ENCODE results near the gene SFRP4.

Gene SFRP4

DNA sequence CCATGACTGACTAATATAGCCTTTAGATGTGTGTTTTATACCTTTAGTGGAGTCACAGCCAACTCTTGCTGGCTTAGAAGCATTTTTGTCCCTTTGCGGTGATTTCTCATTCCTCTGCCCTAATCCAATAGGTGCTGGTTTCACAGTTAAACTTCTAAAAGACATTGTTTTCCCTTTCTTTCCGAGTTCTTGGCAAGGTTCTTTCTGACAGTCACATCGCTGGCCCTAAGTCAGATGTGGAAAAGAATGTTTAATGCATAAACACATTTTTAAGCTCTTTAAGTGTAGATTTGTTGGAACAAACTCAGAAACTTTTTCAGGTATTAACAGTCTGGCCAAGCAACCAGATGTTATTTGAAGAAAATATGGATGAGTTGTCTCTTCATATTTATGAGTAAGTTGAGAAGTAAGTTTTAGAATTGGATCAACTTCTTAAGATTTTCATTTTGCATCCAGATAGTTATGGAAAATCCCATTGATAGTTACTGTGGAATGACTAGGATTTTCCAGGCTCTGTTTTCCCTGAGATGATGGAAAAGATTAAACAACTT, 7.9 kb upstream of the SFRP4 start:
- DNase-seq, result no peak

DNA sequence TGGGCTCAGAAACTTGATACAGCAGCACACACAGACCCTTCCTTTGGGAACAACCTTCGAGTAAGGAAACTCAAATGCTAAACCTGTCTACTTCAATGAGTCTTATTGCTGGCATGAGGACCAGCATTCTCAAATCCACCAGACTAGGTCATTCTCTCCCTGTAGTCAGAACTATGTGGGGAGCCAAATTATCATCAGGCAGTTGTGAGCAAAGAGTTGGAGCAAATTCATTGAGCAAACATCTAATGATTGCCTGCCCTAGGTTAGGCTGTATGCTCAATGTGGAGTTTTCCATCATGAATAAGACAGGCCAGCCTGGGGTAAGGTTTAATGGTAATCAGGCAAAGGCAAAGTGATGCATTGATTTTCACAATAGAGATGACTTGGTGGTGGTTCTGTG, 7.4 kb upstream of the SFRP4 start:
- DNase-seq, result no peak

DNA sequence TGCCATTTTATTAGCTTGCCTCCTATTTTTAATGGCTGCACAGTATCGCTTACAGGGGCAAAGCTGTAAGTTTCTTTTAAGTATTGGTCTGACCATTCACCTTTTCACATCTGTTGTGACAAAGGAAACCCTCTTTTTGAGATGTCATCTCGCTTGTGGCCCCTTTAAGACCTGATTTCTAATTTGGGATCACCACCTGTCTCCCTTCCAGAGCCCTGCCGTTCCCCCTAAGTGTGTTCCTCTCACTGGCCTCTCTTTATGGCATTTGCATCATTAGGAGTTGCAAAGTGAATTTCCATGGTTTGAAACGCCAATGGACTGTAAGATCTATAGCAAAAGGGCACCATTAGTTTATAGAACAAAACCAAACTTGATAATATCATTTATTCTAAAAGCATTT, 5.3 kb upstream of the SFRP4 start:
- no peak for DNase-seq

DNA sequence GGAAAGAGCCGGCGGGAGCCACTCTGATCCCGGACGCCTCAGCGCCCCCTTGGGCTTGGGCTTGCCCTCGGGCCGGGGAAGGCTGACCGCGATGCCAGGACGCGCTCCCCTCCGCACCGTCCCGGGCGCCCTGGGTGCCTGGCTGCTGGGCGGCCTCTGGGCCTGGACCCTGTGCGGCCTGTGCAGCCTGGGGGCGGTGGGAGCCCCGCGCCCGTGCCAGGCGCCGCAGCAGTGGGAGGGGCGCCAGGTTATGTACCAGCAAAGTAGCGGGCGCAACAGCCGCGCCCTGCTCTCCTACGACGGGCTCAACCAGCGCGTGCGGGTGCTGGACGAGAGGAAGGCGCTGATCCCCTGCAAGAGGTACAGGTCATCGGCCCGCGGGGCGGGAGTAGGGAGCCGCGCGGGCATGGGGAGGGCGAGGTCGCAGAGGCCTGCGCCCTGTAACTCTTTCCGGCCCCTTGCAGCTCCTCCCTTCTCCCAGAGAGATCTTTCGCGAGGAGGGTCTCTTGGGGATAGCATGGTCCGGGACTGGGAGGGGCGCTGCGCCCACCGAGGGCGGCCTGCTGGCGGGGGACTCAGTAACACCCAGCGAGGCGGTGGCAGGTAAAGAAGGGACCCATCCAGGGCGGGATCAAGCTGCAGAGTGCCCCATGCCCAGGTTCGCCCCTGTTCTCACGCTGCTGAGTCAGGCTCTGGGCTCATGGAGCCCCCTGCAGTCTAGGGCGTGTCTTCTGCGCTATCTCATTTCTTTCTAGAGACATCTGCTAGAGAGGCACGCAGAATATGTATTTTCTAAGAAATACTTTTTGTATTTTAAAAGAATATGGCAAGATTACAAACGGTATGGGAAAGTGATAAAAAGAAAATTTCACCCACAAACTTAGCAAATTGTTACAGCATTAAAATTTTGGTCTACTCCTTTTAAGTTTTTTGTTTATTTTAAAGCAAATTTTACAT, 4.5 kb upstream of the SFRP4 start:
- DNase-seq, result no peak

DNA sequence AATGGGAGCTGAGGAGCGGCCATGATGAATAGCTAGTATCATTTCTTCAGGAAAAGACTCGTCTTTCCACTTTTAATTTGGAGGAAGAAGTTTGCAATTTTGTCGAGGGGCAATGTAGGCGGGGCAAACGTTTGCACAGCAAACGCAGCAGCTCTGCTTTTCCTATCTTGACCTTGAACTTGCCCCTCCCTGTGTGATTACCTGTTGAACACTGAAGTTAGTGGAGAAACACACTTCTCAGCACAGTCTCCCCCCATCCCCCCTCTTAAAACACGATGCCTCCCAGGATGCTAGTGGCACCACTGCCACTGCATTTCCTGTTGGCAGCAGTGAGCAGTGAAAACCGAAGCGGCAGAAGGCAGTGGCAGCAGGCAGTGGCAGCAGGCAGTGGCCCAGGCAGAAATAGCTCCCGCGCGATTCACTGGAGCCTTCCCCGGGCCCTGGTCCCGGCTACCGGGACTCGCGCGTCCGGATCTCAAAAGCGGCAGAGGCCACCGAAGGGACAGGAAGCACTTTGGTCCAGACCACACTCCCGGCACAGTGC, 3.8 kb upstream of the SFRP4 start, which contains the start of gene EPDR1:
EPDR1 (plus strand) TSS at position 336 of the 544 bp plus-strand sequence. CDS start 300 bp downstream, outside the sequence.
- DNase-seq, result peak; percentile 7

DNA sequence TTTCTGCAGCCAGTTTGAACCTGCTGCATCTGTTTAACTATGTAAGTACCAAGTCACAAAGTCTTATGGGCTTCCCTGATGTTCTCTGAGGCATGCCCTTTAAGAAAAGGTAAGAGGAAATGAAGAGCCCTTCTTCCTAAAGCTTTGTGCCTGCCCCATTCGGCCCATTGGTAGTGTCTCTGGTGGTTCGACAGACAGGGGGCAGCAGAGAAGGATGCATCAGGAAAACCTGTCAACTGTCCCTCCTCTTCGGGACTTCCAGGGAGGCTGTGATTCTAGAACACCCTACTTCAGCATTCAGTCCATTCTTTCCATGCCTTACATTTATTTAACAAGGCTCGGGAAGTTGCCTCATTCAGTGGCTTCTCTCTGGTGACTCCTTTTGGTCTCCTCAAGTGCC, 1.9 kb upstream of the SFRP4 start:
- no peak for DNase-seq

DNA sequence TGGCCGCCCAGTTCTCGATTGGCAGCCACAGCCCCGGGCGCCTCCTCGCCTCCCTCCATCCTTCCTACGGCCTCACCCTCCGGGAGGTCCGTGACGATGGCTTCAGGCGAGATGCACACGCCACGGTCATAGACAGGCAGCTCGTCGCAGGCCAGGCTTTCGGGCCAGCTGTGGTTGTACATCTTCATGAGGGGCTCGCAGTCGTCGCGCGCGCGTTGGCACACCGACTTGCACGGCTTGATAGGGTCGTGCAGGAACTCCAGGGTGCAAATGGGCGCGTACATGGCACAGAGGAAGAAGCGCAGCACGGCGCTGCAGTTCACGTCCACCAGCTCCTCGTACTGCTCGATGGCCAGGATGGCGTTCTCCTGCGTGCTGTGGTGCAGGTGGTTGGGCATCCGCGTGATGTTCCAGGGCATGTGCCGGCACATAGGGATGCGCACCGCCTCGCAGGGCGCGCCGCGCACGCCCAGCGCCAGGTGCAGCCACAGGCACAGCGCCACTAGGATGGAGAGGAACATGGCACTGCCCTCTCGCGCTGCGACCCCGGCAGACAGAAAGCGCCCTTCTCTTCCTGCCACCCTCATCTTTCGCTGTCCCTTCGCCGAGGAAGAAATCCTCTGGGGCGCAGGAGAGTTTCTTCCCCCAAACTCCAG, 472 bp downstream of the SFRP4 start:
- no peak for DNase-seq

DNA sequence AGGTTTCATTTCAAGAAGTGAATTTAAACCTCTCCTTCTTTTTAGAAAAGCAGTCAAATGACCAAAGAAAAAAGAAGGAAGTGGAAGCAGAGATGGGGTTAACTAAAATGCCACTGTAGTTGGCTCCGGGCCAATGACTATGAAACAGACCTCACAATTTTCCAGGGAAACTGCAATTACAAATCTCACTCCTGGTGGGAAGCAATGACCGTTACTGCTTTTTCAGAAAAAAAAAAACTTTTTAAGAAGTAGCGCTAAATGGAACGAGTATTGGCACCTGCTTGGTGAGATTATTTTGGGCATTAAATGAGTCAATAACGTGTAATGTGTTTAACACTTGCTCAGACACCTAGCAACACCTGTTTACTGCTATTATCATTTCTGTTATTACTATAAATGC, 1.2 kb downstream of the SFRP4 start:
- DNase-seq, result no peak

DNA sequence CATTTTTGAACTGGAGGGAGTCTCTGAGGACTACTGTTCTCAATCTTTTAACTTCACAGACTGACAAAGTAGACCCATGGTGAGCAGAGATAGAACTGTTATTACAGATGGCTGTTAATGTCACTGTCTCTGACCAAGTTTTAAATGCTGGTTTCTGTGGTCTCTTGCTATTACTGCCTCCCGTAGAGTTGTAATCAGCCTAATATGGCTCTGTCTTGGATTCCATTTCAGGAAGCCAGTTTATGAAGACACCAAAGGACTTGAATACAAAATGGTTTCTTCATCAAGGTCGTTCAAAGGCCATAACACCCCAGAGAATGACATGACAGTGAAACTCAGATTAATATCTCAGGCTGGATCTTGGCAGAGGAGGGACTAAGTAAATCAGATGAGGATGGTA, 3.9 kb downstream of the SFRP4 start:
- no peak for DNase-seq

DNA sequence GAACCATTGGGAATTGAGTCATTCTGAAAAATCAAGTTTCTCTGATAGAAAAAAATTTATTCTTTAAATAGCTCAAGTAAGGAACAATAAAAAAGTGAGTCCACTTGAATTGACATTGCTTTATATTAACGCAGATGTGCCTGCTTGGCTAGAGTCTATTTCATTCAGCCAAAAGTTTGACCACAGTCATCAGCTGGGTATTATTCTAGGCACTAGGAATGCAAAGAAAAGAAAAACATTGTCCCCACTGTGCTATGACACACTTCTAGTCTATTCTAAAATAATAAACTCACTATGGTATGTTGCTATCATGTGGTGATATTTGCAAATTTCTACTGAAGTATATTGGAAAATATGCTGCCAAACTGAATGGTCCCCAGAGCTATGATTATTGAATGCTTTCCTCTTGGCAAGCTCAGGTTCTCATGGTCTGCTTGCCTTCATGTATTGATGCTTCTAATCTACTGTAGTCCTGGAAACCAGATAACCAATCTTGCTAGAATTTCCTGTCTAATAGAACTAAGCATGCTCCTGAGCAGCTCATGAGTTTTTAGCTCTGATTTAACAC, 8.3 kb downstream of the SFRP4 start:
- DNase-seq, result no peak

DNA sequence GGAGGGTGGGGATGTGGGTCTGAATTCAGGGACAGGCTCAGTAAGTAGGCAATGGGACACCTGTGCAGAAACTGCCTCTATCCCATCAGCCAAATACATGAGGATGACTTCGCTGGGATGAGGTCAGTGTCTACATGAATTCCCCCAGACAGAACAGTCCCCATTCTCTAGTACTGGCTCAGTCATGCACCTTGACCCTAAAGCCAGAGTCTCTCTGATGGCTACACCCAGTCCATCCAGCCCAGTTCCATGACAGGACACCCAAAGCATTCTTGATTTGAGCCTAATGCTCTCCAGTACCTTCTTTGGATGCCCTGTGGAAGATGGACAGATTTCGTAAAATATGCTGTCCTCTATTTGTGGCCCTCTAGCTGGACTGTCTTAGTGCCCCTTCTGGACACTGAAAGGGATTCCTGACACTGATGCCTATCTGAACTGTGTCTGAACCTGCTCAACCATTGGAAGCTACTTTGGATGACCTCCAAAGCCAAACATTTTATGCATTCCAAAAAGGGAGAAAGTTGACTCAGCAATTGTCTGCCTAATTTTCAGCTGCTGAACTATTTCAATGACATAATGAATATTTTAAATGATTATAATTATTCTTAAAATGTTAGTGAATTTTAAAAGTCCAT, 14.6 kb downstream of the SFRP4 start:
- no peak for DNase-seq

DNA sequence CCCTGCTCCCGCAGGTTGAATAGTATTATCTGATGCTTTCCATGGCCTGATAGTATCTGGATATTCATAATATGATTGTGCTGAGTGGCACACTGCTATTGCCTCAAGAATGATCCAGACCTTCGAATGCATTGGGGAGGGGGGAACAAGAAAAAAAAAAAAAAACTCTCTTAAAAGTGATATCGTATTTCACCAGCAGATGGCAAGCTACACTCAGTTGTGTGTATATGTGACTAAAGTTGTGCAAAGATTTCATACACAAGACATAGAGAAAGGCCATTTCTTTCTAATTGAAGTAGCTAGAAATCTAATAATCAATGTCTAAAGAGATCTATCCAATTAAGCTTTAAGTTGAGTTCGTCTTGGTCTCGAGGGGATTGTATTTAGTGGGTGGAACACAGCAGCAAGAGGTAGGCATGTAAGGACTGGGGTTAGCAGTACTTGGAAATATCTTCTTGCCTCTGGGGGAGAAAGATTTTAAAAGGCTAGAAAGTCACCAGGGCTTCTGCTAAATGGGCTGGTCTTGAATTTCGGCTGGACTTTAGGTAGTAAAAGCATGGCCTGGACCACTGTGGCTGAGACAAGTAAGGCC, 15.3 kb downstream of the SFRP4 start:
- DNase-seq, result no peak

DNA sequence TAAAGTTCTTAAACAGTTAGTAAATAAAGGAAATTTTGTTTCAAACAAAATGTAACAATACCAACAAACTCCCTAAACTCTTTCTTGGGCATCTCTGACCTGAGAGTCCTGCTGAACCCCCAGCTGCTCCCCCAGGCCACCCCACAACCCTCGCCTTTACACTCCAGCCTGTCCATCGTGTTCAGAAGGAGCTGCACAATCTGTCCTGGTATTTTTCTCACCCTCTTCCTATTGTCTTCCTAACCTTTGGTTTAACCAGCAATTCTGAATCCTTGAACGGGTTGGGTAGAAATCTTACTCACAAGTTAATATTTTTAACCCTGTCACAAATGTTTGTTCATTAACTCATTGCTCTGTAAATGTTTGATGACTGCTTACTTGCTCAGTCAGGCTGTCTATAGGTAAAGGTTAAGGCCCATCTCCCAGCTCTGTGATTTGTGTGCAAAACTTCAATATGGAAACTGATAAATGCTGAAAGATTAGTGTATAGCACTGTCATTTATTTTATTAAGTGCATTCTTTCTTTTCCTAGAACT, 16.8 kb downstream of the SFRP4 start:
- DNase-seq, result no peak

DNA sequence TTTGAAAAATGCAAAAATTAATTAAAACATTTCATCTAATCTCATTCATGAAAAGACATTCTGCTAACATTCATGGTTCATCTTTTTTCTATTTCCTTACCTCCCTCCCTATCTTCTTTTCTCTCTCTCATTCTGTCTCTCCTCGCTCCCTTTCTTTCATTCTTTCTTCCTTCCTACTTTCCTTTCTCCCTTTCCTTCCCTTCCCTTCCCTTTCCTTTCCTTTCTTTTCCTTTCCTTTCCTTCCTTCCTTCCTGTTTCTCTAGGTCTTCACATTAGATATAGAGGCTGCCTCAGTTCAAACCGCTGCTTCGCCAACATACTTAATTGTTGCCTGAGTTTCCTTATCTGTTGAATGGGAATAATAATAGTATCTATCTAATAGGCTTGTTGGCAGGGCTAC, 21.9 kb downstream of the SFRP4 start:
- DNase-seq, result no peak

DNA sequence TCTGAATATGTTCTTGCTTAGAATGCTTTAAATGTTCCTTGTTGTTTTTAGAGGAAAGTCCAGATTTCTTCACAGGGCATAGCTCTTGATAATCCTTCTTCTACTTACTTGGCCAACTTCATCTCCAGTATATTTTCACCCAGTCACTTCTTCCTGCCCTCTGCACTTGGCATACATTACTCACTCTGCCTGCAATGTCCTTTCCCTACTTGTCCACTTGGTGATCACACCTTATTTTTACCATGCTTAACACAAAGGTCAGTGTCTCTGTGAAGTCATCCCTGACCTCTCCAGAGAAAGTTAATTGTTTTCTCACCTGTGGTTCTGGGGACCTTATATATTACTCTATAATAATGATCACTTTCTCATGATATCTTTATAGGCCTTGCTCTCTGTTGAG, 23.3 kb downstream of the SFRP4 start:
- no peak for DNase-seq

DNA sequence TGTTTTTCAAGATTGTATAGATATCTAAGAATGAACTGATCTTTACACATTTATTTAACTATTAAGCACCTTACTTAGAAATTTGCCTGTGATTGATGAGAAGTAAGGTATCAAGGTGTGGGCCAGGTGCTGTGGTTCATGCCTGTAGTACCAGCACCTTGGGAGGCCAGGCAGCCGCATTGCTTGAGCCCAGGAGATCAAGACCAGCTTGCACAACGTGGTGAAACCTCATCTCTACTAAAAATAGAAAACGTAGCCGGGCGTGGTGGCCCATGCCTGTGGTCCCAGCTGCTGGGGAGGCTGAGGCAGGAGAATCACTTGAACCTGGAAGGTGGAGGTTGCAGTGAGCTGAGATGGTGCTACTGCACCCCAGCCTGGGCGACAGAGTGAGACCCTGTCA, 34.5 kb downstream of the SFRP4 start:
- DNase-seq, result no peak

Measured in NCI-H748 treated with DMSO at 0.1 percent for 48 hours (cell line).